ENCODE data around the gene DHRS7B.

- no peak for TF ChIP-seq EZH2phosphoT487 (IDR thresholded peaks at IDR 0.05)
- TF ChIP-seq CTCF (IDR thresholded peaks at IDR 0.05) = no peak
- no peak for TF ChIP-seq EZH2 (IDR thresholded peaks at IDR 0.05)
Observed at GRCh38 chr17:21199856-21200255, 73.1 kb downstream of the DHRS7B start.

Data from neural progenitor cell (in vitro differentiated cells).